A549 treated with DMSO at 1 μM for 4 hours (cell line): ENCODE measurements around the gene TEX53. TPM values are rescaled to one million over a fixed set of nuclear protein-coding genes. Genes with fewer than 3 reads are reported as not detected.

Source experiments
- total RNA-seq: library from RNA; stranded (reverse); fragments of 200-300 nt; extraction: Qiagen RNA extraction; gene quantifications from 5 replicates; pipeline ENCODE4 v1.2.3, GENCODE V29; 2022; ENCODE audit warnings: low read depth

Gene TEX53
- not detected in 5 replicates for total RNA-seq

DNA sequence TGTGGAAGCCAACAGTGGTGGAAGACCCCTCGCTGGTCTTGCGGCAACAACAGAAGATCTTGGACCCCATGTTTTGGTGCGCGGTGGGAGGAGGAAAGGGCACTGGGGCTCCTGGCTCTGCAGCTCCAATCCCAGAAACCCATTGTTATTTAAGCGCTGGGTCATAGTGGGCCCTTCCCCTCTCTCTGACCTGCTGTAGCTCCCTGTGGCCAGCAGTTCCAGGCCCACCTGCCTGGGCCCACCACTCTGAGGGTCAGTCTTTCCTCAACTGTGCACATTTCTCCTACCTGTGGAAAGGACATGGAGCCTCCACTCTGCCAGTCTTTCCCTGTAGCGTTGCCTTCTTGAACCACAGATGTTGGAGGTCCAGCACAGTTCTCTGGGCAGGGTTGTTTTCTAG, at the start of gene TEX53:
TEX53 (minus strand) TSS at position 101 of the 400 bp plus-strand sequence; CDS start at position 70, 31 bp downstream.

DNA sequence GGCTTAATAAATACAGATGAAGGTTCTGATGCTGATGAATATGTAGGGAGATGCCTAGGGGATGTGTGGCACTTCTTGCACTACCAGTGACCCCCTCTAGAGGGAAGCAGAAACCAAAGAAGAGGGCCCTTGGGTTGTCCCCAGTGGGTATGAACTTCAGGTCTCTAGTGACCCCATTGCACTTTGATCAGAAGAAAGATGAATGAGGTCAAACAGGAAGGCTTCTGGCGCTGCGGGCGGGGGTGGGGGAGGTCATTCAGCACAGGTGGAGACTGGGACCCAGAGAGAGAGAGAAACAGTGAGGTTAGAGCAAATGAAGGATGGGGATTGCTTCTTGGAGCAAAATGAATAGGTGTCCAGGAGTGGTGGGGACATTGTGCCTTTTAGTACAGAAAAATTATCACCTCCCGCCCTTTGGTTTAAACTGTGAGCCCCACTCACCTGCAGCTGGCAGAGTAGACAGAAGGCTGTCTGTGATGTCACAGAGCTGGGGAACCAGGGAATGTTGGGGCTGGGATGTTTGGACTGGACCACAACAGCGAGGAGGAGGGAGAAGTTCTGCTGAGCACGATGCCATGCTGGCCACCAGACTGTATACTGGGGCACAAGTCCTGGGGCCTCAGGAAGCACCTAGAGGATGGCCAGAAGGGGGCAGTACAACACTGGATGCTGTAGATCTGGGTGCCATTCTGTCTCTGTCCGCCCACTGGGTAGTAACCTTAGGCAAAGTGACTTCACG, 24.2 kb upstream of the TEX53 start, which contains the start of gene TEX48:
TEX48 (minus strand) TSS at position 599 of the 739 bp plus-strand sequence. CDS start 10,469 bp downstream, outside the sequence.

Other genes starting within 250 kb of the TEX53 start
- gene WHRN, start 152.3 kb downstream of the TEX53 start, total RNA-seq = 5.2 to 8.1 TPM (median 6.9 TPM) in 5 replicates
- 113 to 156 TPM (median 123 TPM) in 5 replicates for gene ATP6V1G1, start 70.0 kb downstream of the TEX53 start, total RNA-seq
- gene TMEM268, start 46.5 kb downstream of the TEX53 start, total RNA-seq = 10.7 to 15.1 TPM (median 13.5 TPM) in 5 replicates
- not detected in 5 replicates for gene TEX48, start 24.4 kb upstream of the TEX53 start, total RNA-seq
- gene TNFSF15, start 148.2 kb upstream of the TEX53 start, total RNA-seq = 0.27 to 0.44 TPM (median 0.40 TPM) in 5 replicates